Kidney epithelial cell (primary cell): Measurements from ENCODE around the gene LHPP. TPM values are rescaled to one million over a fixed set of nuclear protein-coding genes. Genes with fewer than 3 reads are reported as not detected.

Experiments used
- DNase-seq: peaks from one replicate; pipeline ENCODE4 v3.0.0-alpha.2; 2010; ENCODE audit warnings: low read depth
- H3K27me3 ChIP-seq: 2 replicates; pipeline ENCODE4 v1.6.0; 2011; ENCODE audit warnings: low read length; ENCODE audit not compliant: control insufficient read depth, insufficient read depth
- H3K36me3 ChIP-seq: 2 replicates; pipeline ENCODE4 v1.5.1; 2011; ENCODE audit warnings: low read length; ENCODE audit not compliant: control insufficient read depth, insufficient read depth
- H3K4me3 ChIP-seq: 2 replicates; pipeline ENCODE4 v1.5.1; 2011; ENCODE audit warnings: low read depth, mild to moderate bottlenecking, control low read depth, low read length
- CTCF ChIP-seq: IDR thresholded peaks from 2 replicates; pipeline ENCODE4 v1.5.1; 2011; ENCODE audit warnings: mild to moderate bottlenecking, moderate library complexity, low read length, control low read depth, inconsistent platforms; ENCODE audit not compliant: insufficient read depth, poor library complexity, severe bottlenecking
- total RNA-seq: library from RNA; depleted of rRNA; stranded (reverse); fragments of >200 nt; gene quantifications from 2 replicates; pipeline ENCODE4 v1.2.3, GENCODE V29; 2015

Gene LHPP
- total RNA-seq, 1 donor from 2014 or later: 6.3 TPM

- H3K27me3 ChIP-seq: peaks cover 8% of the 10 kb centered on the region
- DNase-seq: no peak
- H3K4me3 ChIP-seq: no peak overlapping the region
- no peaks in the 10 kb centered on the region for H3K36me3 ChIP-seq
- TF ChIP-seq CTCF: no peak
These were observed 134.6 kb downstream of the LHPP start for GRCh38 chr10:124596116-124596785.

GRCh38 chr10:124596962-124597845 lies 135.6 kb downstream of the LHPP start:
- no peak for TF ChIP-seq CTCF
- Histone ChIP-seq H3K36me3 (no peaks in the 10 kb centered on the region), H3K27me3 (peaks cover 15% of the 10 kb centered on the region), H3K4me3 (no peak overlapping the region)
- DNase-seq: no peak

- H3K36me3 ChIP-seq: no peaks in the 10 kb centered on the region
- no peak for DNase-seq
- no peak for TF ChIP-seq CTCF
- H3K27me3 ChIP-seq: peaks cover 17% of the 10 kb centered on the region
- H3K4me3 ChIP-seq: no peak overlapping the region
These were observed 136.2 kb downstream of the LHPP start for GRCh38 chr10:124597846-124598165.

GRCh38 chr10:124598196-124598595 lies 136.6 kb downstream of the LHPP start:
- H3K36me3 ChIP-seq: no peaks in the 10 kb centered on the region
- H3K27me3 ChIP-seq: peaks cover 17% of the 10 kb centered on the region
- H3K4me3 ChIP-seq: no peak overlapping the region
- no peak for TF ChIP-seq CTCF
- no peak for DNase-seq

- no peak for TF ChIP-seq CTCF
- DNase-seq: no peak
- Histone ChIP-seq H3K27me3 (peaks cover 14% of the 10 kb centered on the region), H3K36me3 (no peaks in the 10 kb centered on the region), H3K4me3 (no peak overlapping the region)
These were observed 137.4 kb downstream of the LHPP start for GRCh38 chr10:124598773-124599587.
